GM19351 (cell line): Measurements from ENCODE around the gene SH3PXD2A.
A peak's percentile ranks its signal among the peaks of the same experiment; 100 is the strongest.

Experiments used
- ATAC-seq: cut with Tn5 transposase; IDR thresholded peaks from one replicate; pipeline ENCODE4 v1.9.1; 2021; ENCODE audit warnings: mild to moderate bottlenecking, moderate library complexity; ENCODE audit not compliant: unreplicated experiment

SH3PXD2A gene

DNA sequence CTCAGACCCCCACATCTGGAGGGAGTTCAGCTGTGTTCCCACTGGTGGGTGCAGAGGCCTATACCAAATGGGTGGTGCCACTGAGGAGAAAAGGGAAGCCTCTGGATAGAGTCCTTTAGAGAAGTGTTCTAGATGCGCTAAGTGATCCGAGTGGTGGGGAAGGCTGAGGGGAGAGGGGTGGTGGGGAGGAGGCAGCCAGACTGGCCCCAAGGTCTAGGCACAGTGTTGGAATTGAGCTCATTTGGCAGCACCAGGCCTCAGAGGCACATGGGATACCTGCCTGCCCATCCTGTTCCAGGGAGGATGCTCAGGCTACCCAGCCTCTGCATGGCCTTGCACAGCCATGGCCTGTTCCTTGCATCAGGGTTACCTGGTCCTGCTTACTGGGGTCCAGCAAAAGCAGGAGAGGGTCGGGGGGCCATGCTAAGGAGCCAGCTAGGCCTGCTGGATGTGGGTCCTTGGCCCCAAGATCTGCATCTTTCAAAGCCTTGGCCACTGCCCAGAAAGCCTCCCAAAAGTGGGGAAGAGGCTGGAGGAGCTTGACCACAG, 262.3 kb downstream of the SH3PXD2A start:
- ATAC-seq, result no peak

DNA sequence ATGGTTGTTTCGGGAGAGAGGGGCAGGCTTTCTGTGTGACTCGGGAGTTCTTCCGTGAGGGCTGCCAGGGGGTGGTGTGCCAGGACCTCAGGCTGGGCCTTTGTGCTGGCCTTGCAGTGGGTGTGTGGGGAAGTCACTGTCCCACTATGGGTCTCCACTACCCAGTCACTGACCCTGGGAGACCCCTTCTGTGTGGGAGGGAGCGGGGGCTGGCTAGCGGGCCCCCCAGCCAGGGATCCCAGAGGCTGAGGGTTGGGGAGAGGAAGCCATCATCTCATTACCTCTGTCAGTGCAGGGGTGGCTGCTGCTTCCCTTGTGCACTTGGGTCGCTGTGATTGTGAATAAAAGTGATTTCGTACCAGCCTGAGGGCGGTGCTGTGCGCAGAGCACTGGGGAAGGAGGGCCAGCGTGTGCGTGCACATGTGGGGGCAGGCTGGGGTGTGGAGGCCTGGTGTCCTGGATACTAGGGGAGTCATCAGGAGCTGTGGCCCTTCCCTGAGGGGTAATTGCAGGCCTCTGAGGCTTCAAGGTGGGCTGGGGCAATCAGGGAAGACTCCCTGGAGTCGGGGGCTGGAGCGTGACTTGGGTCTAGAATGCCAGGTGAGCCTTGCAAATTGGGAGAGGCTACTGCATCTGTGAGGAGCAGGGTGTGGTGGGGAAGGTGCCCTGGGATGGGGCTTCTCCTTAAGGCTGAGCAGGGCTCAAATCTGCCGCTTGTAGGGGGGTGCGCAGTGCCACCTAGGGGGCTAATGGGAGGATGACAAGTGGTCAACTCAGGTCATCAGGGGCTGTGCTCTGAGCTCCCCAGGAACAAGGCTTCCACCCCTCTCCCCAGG, 263.0 kb downstream of the SH3PXD2A start:
- peak; percentile 86 for ATAC-seq

DNA sequence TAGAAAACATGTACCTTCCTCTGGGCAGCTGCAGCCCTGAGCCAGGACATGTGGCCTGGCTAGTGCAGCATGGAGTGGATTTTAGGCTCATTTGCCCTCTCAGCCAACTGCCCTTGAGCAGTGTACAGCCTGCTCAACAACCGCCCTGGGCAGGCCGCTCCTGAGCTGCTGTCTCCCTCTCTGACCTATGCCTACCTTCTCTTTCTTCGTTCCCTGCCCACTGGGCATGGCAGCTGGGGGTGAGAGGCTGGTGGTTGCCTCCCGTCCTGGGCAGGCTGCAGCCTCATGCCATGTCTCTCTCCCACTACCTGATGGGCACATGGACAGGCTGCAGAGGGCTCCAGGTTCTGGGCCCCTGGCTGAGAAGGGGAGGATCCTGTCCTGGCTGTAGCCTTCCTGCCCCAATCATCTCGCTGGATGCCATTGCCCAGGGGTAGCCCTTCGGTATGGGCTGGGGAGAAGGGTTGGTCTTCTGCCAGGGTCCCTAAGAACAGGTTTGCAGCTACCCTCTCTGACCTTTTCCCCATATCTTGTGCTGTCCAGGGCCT, 264.6 kb downstream of the SH3PXD2A start:
- no peak for ATAC-seq

DNA sequence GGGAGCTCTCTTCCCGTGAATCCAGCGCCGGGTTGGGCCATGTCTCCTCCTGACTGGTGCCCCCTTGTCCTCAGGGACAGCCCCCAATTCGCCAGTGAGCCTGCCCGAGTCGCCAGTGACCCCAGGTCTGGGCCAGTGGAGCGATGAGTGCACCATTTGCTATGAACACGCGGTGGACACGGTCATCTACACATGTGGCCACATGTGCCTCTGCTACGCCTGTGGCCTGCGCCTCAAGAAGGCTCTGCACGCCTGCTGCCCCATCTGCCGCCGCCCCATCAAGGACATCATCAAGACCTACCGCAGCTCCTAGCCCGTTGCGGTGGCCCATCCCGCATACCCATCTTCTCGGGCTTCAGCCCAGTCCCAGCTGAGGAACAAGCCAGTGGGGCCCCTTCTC, 265.3 kb downstream of the SH3PXD2A start:
- no peak for ATAC-seq

DNA sequence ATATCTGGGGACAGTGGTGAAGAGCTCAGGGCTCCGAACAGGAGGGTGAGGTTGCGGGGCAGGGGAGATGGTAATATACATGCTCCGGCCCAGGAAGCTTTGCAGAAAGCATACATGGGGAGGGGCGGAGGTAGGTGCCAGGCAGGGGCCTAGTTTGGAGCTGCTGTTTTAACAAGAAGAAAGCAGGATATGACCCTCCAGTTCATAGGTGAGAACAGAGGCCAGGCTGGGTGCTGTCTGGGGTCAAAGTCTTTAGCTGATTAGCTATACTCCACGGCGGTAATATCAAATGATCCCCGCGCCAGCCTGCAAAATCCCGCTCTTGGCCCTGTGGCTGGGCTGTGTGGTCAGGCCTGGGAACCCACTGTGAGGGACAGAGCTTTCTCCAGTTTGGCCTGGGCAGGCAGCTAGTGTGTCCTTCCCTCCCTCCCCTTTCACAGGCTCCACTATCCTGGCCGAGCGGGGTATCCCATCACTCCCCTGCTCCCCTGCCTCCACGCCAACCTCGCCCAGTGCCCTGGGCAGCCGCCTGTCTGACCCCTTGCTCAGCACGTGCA, 266.2 kb downstream of the SH3PXD2A start:
- ATAC-seq, result no peak

DNA sequence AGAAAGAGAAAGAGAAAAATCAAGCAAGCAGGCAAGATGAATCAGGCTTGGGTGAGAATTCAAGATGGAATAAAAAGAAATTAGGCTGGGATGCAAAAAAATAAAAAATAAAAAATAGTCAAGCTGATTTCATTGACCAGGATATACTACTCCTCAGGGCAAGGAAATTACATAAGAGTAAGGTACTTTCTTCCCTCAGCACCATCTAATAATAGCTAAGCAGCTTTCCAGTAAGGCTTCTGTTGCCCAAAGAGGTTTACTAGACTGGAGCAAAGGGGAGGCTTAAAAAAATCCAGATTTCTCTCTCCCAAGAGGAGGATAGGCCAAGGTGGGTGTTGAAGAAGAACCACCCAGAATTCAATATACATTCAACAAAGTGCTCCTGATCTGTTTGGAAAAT, 268.3 kb downstream of the SH3PXD2A start:
- no peak for ATAC-seq

DNA sequence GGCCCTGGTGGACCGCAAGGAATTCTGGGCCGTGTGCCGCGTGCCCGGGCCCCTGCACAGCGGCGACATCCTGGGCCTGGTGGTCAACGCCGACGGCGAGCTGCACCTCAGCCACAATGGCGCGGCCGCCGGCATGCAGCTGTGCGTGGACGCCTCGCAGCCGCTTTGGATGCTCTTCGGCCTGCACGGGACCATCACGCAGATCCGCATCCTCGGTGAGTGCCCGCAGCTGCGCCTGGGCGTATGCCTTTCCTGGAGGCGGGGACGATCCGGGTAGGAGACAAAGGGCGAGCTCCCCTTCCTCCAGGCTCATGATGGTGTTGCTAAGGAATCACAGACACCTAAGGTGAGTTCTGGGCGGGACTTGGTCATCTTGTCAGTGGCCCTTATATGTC, 270.4 kb downstream of the SH3PXD2A start:
- no peak for ATAC-seq

DNA sequence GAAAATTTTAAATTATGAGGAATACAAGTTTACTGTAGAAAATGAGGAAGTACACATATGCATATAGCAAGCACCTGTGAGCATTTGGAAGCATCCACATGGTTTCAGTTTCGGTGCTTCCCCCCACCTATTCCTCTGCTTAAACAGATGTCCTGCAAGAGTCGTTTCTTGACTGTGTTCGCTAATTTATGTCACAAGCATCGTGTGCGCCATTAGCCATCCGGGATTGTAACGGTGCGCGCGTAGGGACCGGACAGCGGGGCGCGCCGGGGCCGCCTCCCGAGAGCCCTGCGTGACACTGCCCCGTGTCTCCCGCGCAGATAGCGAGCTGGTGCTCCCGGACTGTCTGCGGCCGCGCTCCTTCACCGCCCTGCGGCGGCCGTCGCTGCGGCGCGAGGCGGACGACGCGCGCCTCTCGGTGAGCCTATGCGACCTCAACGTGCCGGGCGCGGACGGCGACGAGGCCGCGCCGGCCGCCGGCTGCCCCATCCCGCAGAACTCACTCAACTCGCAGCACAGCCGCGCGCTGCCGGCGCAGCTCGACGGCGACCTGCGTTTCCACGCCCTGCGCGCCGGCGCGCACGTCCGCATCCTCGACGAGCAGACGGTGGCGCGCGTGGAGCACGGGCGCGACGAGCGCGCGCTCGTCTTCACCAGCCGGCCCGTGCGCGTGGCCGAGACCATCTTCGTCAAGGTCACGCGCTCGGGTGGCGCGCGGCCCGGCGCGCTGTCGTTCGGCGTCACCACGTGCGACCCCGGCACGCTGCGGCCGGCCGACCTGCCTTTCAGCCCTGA, 271.0 kb downstream of the SH3PXD2A start:
- ATAC-seq, result peak; percentile 57

DNA sequence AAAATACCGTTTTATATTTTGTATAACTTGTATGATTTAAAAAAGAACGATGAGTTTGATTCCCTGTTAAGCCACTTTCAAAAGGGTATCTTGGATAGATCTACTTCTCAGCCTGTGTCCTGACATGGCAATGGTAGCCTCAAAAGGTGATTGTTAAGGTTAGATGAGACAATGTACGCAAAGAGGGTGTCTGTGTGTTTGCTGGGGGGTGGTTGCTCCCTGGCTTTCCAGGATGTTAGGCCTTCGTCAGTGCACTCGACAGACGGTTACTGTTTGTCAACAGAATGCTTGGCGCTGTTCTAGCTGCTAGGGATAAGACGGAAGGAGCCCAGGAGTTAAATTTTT, 271.5 kb downstream of the SH3PXD2A start:
- no peak for ATAC-seq

DNA sequence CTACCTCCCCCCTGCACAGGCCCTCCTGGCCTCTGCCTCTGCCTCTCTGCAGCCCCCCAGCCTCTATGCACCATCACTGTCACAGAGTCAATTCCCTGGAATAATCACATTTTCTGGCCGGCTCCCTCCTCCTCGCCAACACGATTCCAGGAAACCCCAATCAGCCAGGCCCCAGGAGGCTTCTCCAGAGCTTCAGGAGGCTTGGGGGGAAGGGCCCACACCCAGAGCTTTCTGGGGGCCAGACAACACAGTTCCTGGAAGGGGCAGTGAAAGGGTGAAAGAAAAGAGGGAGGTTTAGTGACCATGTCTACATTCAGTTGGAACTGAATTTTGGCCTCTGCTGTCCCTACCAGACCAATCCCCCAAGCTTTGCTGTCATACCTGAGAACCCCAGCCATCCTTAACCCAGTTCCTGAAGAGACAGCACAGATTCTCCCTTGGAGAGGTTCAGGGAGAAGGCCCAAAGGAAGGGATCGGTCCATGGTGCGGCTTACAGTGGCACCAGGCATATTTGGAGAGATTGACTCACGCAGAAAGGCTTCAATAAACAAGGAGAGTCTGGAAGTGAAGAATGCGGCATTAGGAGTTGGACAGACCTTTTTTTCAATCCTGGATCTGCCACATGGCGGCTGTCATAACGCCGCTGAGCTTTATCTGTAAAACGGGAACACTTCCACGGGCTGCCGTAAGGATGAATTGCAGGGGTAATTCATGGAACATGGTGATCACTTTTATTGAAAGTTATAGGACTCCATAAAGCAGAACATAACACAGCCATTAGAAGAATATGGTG, 272.8 kb downstream of the SH3PXD2A start:
- no peak for ATAC-seq

DNA sequence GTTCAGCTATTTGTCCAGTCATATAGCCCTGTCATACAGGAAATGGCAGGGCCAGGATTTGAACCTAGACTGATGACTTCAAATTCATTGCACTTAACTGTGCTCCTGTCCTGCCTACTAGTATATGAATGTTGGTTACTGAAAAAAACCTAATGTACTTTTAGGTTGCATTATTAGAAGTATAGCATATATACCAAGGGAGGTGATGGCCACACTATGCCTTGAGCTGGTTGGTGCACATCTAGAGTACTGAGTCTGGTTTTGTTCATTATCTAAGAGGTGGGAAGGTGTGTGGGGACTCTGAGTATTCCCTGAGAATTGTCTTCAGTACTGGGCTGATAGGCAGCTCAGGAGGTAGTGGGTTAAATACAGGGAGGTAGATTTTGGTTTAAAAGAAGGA, 273.9 kb downstream of the SH3PXD2A start:
- no peak for ATAC-seq

DNA sequence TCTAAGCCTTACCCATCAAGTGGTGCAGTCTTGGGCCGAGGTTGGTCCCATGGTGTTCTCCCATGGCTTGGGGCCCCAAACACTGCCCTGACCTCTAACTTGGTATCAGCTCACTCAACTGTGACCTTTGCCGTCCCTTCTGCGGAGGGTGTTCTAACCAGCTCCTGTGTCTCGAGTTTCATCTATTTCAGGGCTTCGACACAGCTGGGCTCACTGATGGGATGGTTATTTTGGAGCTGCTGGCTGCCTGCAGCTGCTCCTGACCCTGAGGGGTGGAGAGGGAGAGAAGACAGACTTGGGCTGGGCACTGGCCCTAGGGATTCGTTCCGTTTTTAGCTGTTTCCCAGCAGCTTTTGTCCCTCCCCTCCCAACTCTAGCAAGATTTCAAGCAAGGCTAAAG, 274.9 kb downstream of the SH3PXD2A start:
- no peak for ATAC-seq

DNA sequence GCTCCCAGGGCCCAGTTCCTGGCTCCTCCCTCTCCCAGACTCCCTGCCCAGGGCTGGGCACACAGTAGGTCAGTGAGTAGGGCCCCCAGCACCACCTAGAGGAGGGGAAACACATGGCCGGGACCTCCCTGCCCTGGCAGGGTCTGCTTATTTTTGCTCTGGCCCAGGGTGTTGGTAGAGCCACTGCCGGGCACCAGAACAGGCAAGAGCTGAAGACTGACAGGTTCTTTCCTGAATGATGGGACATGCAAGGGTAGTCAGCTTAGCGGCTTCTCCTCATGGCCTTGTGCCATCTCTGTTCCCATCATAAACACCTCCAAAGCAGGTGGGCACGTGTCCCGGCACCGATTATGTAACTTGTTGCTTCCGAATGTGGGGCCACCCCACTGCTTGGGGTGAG, 275.4 kb downstream of the SH3PXD2A start:
- ATAC-seq, result no peak

DNA sequence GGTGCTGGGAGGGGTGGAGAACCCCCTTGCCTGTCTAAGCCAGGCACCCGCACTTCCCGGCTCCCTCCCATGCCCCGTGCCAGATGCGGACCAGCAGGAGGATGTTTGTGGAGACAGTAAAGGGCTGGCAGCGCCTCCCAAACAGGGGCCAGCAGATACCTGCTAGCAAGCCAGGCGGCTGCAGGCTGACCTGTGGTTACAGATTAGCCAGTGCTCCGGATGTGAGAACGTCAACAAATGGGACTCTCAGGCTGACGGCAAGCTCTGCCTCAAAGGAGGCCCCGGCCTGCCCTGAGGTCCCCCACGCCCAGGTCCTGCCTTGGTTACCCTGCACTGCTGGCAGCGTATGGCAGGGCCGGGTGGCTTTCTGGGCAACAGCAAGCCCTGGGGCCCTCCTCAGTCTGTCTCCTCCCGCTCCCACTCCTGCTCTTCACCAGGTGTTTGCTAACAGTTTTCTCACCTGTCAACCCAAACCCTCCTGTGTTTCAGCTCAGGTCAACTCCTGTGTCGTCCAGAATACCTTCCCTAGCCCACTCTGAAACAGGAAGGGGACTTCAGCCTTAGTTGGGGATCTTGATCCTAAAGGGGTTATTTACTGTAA, 276.5 kb downstream of the SH3PXD2A start:
- no peak for ATAC-seq

DNA sequence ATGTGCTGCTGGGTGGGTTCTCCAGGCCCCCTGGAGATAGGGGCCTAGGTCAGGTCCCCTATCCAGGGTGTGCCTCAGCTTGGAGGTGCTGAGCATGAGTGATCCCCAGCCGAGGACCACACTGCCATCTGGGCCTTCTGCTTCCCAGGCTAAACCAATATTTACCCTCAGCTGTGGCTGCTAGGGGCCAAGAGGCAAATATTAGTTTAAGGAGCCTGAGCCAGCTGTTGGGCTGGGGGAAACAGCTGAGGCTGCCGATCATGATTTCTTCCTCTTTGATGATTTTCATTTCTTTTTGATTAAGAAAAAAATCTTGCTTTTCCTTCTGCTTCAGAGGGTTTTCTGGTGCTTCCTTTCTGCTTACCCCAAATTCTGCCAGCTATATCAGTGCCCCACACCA, 278.5 kb downstream of the SH3PXD2A start:
- ATAC-seq, result no peak

DNA sequence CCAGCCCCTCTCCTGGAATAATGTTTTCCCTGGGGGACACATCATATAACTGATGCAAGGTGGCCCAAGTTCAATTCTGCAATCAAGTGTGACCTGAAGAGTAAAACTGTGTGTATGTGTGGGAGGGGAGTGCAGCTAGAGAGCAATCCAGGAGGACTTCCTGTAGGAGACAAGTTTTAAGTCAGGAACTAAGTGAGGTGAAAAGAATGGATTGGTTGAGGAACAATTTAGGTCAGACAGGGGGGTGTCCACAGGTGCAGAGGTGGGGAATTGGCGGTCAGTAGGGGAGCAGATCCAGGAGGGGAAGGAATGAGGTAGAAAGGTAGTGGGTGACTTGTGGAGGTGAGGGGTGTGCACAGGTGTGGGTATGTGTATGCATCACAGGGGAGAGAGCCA, 279.3 kb downstream of the SH3PXD2A start:
- ATAC-seq, result no peak

DNA sequence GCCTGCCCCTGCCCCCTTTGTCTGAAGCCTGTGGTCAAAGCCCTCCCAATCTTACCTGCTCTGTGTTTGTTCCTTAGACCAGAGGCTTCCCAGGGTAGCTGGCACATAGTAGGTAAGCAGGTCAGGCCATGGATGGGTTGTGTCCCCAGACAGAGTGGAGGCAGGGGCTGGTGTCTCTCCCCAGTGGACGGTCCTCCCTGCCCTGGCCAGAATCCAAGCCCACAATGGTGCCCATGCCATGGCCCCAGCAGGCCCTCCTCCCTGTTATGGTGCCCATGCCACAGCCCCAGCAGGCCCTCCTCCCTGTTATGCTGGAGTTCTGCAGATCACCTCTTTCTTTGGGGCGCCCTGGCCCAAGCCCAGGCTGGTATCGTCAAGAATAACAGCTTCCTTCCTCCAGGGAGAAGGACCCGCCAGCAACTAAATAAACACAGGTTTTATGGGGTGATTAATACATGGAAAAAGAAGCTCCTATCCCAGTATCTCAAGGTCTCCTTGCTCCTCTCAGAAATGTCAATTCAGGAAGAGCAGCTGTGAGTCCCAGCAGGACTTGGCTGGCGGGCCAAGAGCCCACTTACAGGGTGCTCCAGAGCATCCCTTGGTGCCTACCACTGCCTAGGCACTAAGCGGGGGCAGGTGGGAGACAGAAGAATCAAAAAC, 279.8 kb downstream of the SH3PXD2A start:
- no peak for ATAC-seq

DNA sequence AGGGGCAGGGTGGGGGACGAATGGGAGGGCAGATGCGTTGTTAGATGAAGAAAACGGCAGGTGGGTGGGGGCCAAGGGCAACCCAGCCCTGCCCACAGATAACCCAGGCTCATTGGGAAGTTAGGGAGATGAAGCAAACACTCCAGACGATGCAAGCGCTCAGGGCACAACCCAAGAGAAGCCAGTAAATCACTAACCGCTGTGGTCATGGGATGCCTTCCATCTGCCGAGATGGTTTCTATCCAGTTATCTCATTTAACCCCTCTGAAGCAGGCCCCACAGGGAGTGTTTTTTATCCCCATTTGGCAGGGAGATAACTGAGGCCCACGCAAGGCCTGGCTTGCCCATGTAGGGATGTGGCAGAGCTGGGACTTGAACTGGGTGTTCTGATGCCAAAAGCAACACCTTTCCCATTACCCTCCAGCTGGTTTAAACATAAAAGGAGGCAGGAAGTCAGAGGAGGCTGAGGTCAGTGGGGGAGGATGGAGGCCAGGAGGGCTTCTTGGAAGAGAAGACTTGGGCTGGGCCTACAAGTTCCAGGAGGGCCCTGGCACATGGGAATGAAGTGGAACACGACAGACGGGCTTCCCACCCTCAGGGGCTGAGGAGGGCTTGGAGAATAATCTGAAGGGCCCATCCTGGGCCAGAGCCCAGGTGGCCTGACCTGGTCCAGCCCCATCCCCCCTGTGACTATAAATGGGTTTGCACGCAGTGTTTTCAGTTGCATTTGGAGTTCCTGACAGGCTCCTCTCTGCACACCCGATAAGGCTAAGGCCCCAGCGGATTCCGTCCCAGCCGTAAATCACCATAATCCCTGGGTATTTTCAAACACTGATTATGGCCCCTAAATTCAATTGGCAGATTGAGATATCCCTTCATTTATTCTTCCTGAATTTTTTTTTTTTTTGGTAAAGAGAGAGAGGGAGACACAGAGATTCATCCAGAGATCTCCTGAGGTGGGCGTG, 281.0 kb downstream of the SH3PXD2A start:
- ATAC-seq, result no peak

DNA sequence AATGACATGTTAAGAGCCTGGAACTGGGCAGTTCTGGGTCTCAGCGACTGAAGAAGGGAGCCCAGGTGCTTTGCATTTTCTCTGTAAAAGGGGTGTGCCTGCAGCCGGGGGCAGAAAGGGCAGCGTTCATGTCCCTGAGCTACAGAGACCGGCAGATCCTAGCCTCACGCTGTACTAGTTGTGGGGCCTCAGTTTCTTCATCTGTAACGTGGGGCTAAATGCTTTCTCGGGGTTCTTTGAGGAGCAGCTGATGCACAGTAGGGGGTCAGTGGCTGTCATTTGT, 282.2 kb downstream of the SH3PXD2A start:
- ATAC-seq, result no peak
